IPS DF 4.7 (cell line): Measurements from ENCODE around the gene TMEM253.

Experiments used
- DNase-seq: peaks from one replicate; pipeline ENCODE4 v3.0.0-alpha.2; 2013; ENCODE audit warnings: low spot score; ENCODE audit errors: extremely low read depth

Gene TMEM253

GRCh38 chr14:21070610-21071224 lies 30.1 kb upstream of the TMEM253 start:
- no peak for DNase-seq

- DNase-seq, result no peak
Measured at GRCh38 chr14:21071225-21072030, 29.4 kb upstream of the TMEM253 start.

- DNase-seq, result no peak
Measured at GRCh38 chr14:21072031-21072473, 28.8 kb upstream of the TMEM253 start.

GRCh38 chr14:21072781-21073339 lies 28.0 kb upstream of the TMEM253 start:
- no peak for DNase-seq

GRCh38 chr14:21073921-21074320 lies 26.9 kb upstream of the TMEM253 start:
- DNase-seq, result no peak

GRCh38 chr14:21074398-21075272 lies 26.2 kb upstream of the TMEM253 start:
- no peak for DNase-seq

- no peak for DNase-seq
Measured at GRCh38 chr14:21075719-21076437, 25.0 kb upstream of the TMEM253 start.

- no peak for DNase-seq
Measured at GRCh38 chr14:21077672-21078071, 23.2 kb upstream of the TMEM253 start.

- DNase-seq, result no peak
Measured at GRCh38 chr14:21078287-21078686, 22.6 kb upstream of the TMEM253 start.

GRCh38 chr14:21078726-21079125 lies 22.1 kb upstream of the TMEM253 start:
- no peak for DNase-seq

GRCh38 chr14:21081521-21082142 lies 19.2 kb upstream of the TMEM253 start:
- no peak for DNase-seq

- DNase-seq, result no peak
Measured at GRCh38 chr14:21083565-21084325, 17.1 kb upstream of the TMEM253 start.

- no peak for DNase-seq
Measured at GRCh38 chr14:21084396-21084795, 16.5 kb upstream of the TMEM253 start.

GRCh38 chr14:21084998-21085853 lies 15.6 kb upstream of the TMEM253 start:
- no peak for DNase-seq

- DNase-seq, result no peak
Measured at GRCh38 chr14:21086908-21087293, 14.0 kb upstream of the TMEM253 start.

- no peak for DNase-seq
Measured at GRCh38 chr14:21087294-21088091, 13.4 kb upstream of the TMEM253 start.

GRCh38 chr14:21088687-21089086 lies 12.2 kb upstream of the TMEM253 start:
- DNase-seq, result no peak

GRCh38 chr14:21089271-21089670 lies 11.6 kb upstream of the TMEM253 start:
- no peak for DNase-seq
